Stimulated activated CD4-positive, alpha-beta T cell treated with anti-CD3 and anti-CD28 coated beads, Interleukin-1b, Interleukin-23, amount 100 ng/mL, for 24 hours (primary cell): ENCODE measurements around the gene CCL4L2.
"Not testable (repeated sequence)": the region's sequence is repeated elsewhere in the genome, so short reads cannot be mapped to it uniquely, and the experiment has no call there.

ENCODE experiments used
- DNase-seq, 4 experiments: peaks; one replicate each; pipeline ENCODE4 v3.0.0-alpha.2; 2020; ENCODE audit warnings: low read depth in 4 of 4, low spot score in 1 of 4

CCL4L2 gene

DNA sequence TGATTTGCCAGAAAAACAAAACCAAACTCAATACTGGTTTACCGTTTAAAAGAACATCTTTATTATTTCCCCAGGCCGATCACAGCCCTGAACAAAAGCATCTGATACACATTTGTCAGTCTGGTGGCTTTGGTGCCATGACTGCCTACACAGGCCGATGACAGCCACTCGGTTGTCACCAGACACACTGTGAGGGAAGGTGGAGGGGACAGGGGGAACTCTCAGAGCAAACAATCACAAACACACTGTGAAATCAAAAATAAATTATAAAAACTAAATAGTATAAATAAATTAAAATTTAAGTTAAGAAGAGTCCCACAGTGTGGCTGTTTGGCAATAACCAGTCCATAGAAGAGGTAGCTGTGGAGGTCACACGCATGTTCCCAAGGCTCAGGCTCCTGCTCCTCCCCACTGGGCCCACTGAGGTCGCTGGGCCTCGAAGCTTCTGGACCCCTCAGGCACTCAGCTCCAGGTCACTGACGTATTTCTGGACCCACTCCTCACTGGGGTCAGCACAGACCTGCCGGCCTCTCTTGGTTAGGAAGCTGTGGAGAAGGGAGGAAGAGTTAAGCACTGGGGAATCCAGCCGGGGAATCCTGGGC is 15.9 kb upstream of the CCL4L2 start:
- not testable (repeated sequence) for DNase-seq

DNA sequence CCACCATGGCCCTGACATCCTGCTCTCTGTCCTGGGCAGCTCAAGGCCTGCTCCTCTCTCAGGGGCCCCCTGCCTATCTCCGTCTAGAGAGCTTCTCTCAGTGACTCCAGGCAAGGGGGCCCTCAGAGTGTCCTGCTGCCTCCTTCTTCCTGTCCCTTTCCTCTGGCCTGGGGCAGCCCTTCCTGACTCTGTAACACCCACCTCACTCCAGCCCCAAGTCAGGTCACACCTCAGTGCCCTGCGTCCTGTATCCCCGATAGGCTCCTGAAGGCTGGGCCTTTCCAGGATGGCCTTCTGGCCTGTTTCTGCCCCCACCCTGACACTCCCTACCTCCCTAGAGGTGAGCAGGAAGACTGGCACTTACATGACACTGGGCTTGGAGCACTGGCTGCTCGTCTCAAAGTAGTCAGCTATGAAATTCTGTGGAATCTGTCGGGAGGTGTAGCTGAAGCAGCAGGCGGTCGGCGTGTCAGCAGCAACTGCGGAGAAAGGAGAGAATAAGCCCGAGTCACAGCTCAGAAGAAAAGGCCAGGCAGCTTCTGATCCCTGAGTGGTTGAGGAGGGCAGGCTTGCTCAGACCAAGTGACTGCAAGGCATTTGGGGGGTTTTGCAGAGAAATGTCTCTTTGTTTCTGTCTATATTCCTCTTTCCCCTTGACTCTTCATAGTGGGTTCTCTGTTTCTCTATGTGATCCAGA is 15.3 kb upstream of the CCL4L2 start:
- no peak for DNase-seq

DNA sequence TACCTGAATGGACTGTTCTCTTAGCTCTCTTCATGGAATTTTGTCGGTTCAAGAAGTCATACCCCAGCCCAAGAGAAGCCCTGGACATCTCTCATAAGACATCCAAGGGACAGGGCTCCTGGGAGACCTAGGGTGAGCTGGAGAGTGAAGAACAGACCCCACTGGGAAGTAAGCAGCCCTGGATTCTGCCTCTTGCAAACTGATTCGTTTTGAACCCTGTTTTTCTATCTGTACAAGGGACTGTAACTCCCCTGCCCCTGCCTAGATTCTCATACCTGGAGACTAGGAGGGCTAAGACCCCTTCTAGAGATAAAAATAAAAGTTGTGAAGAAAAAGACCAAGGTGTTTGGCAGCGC is 14.8 kb upstream of the CCL4L2 start:
- no peak for DNase-seq

DNA sequence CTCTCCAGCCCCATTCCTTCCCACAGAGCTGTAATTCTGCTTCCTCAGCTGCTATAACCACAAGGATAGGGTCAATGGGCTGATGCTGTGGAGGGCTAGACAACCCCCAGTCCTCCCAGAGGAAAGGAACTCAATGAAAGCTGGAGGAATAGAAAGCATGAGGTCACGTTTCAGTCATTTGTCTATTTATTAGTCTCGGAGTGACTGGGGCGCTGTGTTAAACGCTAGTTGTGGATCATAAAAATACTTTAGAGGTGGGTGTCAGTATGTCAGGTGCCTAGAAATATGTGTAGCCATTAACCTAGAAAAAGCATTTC is 13.5 kb upstream of the CCL4L2 start:
- no peak for DNase-seq

DNA sequence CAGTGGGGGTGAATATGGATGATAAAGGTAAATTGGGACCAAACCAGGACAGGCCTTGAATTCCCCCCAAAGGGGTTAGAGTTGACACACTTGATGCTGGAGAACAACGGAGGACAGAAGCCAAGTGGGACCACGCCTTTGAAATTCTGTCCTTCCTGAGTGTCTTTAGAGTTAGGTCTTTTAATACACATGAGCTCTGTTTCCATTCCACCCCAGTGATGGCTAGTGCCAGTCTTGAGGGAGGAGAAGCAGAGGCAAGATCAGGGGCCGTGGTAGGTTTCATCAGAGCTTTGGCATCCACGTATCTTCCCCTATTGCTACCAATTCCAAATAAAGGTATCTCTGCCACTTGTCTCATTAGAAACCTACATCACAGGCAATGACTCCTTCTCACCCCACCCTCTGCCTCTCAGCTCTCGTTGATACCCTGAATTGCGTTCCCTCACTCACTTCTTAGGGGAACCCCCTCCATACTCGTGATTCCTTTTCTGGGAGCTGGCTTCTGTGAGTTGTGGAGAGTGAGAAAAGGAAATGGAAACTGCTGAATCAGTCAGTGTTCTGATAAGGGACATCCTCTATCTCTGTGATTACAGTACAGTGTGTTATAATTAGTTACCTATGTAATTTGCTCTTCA is 11.9 kb upstream of the CCL4L2 start:
- no peak for DNase-seq

DNA sequence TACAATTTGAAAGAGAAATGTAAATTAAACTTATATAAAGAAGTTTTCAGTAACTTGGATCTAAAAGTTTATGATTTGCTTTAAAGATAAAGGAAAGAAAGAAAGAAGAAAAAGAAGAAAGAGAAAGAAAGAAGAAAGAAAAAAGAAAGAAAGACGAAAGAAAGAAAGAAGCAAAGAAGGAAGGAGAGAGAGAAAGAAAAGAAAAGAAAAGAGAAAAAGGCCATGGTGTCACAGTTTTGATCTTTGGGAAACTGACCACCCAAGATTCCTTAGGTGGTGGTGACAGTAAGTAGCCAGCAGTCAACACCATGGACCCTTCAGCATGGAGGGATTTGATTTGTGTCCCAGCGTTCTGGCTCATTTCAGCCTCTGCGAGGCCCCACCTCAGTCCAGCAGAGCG is 9.8 kb upstream of the CCL4L2 start:
- not testable (repeated sequence) for DNase-seq

DNA sequence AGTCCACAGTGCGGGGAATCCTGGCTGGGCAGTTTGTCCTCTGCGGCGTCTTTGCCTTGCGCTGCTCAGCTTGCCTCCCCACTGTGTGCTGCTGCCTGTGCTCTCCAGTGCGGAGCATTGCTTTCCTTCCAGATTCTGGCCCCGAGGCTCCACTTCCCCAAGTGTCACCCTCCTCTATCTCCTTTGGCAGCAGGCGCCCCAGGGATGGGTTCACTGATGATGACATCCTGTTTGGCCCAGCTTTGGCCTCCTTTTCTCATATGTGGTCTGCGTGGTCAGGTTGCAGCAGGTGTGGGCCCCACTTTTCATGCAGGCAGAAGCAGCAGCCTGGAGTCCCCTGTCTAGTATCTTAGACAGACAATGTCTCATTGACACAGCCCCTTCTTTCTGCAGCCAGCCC is 9.4 kb upstream of the CCL4L2 start:
- not testable (repeated sequence) for DNase-seq

DNA sequence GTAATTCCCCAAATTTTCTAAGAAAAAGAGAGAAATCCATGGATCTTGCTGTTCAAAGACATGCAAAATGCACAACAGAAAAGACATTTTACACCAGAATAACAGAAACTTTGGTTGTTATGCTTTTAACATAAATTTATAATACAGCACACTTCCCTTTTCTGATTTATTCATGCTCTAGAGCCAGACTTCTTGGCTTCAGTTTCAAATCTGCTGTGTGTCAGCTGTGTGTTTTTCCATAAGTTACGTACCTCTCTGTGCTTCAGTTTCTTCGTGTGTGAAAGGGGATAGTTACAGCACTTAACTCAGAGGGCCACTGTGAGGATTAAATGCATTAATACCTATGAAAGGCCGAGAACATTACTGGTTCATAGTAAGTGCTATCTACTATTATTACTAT is 7.5 kb upstream of the CCL4L2 start:
- no peak for DNase-seq

DNA sequence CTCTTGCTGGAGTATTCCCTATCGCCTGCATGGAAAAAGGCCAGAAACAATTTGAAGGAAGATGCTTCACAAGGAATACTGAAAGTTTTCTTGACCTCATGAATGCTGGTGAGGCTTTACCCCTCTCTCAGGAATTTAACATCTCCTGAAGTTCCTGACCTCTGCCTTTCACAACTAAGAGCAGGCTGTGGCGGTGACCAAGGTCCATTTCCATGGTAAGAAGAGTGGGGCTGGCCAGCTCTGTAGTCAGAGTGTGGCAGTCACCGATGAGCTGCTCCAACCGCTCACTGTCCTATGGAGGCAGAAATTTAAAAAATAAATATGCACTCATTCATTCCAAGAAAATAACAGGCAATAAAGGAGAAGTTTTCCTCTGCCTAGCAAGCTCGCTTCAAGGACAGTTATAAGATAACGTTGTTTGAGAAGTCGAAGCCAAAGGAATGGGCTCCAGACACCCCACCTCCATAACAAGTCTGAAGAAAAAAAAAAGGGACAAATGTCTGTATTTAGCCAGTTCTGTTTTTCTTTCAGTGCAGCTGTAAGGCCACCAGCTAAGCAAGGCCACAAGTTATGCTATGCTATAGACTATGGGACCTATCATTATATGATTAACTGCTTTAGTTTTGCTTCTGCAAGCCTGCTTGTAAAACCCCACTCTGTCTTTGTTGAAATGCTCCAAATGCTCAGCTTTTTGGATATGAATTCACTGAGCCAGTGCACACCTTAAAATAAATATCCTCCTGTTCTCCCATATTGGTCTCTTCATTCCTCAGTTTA is 6.0 kb upstream of the CCL4L2 start:
- DNase-seq = no peak

DNA sequence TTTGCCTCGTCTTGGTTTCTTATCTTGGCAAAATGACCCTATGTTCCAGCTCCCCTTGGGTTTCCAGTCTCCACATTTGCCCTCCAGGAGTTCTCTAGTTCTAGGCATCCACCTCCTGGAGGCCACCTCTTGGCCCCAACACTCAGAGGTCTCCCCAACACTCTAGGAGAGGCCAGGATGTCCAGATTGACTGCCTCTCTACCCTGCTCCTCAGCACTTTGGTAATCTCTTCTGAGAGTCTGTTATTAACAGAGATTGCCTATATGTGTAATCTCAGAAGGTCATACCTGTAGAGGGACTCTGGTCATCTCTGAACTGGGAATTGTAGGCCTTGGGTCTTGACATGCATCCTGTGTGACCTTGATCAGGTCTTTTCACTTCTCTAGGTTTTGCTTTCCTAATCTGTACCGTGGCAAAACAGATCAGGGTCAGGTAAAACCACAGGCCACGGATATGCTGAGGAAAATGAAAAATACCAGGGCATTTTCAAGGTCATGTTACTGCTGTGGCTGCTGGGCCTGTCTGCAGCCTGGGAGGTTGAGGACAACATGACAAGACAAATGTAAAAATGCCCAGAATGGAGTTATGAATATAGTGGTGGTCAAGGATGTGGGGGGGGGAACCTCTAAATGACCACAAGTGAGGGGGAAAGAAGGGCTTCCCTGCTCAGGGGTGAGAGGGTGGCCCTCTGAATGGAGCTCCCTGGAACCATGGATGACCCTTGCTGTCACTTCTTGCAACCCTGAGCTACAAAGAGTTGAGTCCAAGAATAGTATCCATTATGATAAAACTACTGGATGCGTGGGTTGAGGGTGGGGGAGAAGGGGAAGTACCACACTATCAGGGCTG is 5.0 kb upstream of the CCL4L2 start:
- DNase-seq = no peak

DNA sequence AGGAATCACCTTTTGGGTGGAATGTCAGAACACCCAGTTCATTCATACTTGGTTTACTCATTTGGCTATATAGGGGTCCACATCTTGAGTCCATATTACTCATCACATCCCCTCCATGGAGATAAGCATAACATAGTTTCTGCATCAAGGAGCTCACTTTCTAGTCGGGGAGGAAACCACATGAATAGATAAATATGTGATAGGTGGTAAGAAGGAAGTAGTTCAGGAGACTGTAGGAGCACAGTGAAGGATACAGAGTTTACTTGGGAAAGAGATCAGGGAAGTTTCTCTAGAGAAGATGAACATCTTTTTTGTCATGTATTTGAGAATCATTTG is 4.4 kb upstream of the CCL4L2 start:
- DNase-seq = not testable (repeated sequence)

DNA sequence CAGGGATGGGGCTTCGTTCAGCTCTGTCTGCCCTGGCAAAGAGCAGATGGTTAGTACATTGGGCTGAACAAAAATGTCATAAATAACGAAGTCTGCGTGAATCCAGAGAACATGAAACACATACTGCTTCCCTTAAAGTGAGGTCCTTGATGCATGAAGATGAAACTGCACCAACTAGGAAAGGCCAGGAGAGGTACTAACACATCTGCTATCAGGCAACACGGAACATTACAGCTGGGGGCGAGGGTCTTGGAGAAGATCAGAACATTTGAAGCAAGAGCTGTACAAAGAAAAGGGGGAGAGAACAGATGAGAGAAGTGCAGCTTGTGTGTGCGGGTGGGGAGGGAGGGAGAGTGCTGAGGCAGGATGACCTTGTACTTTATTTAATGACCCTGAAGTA is 3.5 kb upstream of the CCL4L2 start:
- DNase-seq = not testable (repeated sequence)

DNA sequence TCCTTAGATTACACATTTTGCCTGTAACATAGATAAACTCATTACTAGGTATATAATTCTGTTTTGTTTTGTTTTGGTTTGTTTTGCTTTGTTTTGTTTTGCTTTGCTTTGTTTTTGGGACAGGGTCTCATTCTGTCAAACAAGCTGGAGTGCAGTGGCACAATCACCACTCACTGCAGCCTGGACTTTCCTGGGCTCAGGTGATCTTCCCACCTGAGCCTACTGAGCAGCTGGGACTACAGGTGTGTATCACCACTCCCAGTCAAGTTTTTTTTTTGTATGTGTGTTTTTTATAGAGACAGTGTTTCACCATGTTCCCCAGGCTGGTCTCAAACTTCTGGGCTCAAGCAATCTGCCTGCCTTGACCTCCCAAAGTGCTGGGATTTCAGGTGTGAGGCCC is 1.3 kb upstream of the CCL4L2 start:
- DNase-seq = no peak

DNA sequence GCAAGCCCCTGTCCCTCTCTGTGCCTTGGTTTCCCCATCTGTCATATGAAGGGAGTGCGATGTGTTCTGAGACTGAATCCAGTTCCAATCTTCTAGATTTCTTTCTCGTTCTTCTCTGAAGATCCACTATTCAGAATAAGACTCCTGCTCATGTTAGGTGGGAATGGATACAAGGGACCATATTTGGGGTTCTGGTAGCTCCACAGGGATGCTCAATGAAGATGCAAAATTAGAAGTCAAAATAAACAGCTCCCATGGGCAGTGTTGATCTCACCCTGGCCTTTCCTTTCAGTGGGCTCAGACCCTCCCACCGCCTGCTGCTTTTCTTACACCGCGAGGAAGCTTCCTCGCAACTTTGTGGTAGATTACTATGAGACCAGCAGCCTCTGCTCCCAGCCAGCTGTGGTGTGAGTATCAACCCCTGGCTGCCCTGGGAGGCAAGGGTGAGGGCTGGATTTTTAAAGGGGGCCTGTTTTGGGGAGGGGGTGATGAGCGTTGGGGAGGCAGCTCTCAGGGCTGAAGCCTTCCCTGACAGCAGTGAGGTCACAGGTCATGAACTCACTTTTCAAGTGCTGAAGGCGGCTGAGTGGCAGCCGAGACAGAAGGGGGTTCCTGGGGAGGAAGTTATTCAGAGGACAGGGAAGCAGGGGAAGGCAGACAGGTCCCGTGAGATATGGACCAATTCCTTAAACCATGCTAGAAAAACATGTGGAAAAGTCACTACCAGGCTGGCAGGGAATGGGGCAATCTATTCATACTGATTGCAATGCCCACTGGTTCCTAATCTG is 815 bp downstream of the CCL4L2 start:
- not testable (repeated sequence) for DNase-seq

DNA sequence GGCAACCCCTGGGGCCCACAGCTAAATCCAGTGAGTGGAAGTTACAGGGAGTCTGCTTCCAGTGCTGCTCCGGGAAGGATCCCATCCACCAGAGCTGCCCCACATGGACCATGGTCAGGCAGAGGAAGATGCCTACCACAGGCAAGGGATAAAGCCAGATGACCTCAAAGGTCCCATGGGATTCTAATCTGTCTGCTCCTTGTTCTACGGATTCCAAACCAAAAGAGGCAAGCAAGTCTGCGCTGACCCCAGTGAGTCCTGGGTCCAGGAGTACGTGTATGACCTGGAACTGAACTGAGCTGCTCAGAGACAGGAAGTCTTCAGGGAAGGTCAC is 1.4 kb downstream of the CCL4L2 start:
- no peak for DNase-seq

DNA sequence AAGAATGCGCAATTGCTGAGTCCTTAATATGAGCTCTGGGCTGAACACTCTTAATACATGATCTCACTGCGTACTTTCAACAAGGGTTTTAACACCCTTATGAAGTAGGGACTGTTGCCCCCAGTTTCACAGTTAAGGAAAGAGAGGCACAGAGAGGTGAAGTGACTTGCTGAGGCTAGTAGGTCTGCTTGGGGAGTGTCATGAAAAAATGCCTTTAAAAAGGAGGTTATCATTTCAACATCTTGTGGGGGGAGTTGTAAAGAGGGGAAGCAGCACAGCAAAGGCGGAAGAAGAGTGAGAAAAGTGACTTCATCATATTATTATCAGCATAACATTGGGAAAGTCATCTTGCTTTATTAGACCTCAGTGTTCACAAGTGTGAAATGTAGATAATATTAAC is 2.1 kb downstream of the CCL4L2 start:
- no peak for DNase-seq

DNA sequence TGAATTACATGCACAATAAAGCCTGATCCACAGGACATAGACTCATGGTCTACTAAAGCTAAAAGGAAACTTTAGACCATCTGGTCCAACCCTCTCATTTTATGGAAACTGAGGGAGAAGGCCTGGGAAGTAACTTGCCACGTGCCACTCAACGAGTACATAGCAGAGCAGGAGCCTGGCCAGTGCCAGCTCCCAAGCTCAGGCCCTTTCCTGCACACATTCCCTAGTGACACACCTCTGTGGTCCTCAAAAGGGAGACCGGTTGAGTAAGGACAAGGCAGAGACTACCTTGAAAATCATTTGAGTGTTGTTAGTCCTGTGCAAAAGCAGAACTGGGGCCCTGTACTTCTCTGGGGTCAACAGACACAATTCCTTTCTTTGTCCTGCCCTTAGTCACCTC is 2.8 kb downstream of the CCL4L2 start:
- no peak for DNase-seq

DNA sequence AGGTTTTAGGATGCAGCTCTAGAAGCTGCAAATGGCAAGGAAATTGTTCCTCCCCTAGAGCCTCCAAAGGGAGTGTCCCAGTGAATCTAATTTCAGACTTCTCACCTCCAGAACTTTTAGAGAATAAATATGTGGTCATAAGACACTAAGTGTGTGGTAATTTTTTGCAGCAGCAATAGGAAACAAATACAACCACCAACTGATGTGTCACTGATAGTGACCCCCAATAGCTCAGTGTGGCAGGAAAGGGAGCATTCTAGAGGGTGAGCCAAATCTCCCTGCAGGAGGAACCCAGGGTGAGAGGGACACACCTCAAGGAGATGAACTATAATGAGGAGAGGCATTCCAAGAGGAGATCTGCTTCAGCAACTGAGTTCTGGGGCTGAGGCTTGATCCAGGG is 4.1 kb downstream of the CCL4L2 start:
- DNase-seq = no peak

DNA sequence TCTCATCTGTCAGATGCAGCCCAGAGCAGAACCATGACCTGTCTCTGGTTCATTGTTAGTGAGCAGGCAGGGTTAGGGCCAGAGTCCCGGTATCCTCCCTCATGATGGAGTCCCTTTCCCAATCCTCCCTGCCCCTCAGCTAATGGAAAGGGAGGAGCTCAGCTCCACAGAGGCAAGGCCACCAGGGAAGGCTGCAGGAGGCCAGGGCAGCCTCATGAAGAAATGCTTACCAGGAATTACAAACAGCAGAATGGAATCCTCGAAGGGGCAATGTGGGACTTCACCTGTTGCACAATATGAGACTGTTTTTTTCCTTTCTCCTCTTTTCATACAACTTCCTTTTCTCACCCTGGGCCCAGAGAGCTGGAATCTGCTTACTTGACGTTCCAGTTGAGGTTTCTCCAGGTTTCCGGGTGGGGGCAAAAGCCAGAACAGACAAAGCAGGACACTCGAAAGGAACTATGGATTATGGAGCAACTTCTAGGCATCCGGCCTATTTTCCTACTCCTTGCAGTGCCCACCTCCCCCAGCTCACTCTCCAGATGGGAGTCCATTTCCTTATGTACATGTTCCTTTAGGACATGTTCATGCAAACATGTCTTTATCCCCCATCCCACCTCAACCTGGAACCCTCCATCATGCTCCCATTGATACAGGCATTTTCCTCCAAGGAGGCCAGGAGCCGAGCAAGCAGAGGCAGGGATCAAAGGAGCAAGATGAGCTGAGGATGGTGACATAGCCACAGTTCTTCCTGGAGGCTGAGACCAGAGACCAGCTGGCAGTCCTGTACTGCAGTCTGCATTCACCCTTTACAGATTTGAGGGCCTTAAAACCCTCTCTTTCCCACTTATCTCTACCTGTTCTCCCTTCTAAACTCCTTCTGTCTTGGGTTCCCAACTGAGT is 4.8 kb downstream of the CCL4L2 start:
- not testable (repeated sequence) for DNase-seq

DNA sequence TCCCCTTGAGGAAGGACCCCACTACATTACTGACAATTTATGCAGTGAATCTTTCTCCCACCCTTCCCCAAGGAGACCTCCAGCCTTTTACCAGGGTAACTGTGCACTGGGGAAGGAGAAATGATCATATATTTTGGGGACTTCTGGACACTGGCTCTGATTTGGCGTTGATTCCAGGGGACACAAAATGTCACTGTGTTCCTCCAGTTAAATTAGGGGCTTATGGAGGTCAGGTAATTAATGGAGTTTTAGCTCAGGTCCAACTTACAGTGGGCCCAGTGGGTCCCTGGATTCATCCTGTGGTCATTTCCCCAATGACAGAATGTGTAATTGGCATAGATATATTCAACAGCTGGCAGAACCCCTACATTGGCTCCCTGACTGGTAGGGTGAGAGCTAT is 8.7 kb downstream of the CCL4L2 start:
- not testable (repeated sequence) for DNase-seq
